Hematopoietic multipotent progenitor cell treated with erythropoietin and hydrocortisone succinate and interleukin-3 and kit ligand, for 8 days (in vitro differentiated cells): ENCODE measurements around the gene KIF7.

ENCODE experiments used
- DNase-seq: peaks from one replicate; pipeline ENCODE4 v3.0.0-alpha.2; 2015

Gene KIF7

GRCh38 chr15:89670971-89671560 lies 15.8 kb upstream of the KIF7 start:
- DNase-seq, result no peak

- DNase-seq, result no peak
These were observed 14.7 kb upstream of the KIF7 start for GRCh38 chr15:89669941-89670340.

- DNase-seq, result no peak
These were observed 14.1 kb upstream of the KIF7 start for GRCh38 chr15:89669309-89669865.

- DNase-seq, result no peak
These were observed 12.9 kb upstream of the KIF7 start for GRCh38 chr15:89668171-89668570.

- DNase-seq, result no peak
These were observed 12.4 kb upstream of the KIF7 start for GRCh38 chr15:89667706-89667960.

GRCh38 chr15:89666858-89667705 lies 11.8 kb upstream of the KIF7 start:
- no peak for DNase-seq

GRCh38 chr15:89666184-89666857 lies 11.1 kb upstream of the KIF7 start:
- no peak for DNase-seq

GRCh38 chr15:89665449-89666181 lies 10.3 kb upstream of the KIF7 start:
- DNase-seq, result peak; percentile 16

- no peak for DNase-seq
These were observed 9.4 kb upstream of the KIF7 start for GRCh38 chr15:89664441-89665350.

- DNase-seq, result peak; percentile 63
These were observed 7.8 kb upstream of the KIF7 start for GRCh38 chr15:89662893-89663626.

- no peak for DNase-seq
These were observed 5.3 kb upstream of the KIF7 start for GRCh38 chr15:89660556-89660955.

- no peak for DNase-seq
These were observed 4.0 kb upstream of the KIF7 start for GRCh38 chr15:89659295-89659694.

- DNase-seq, result no peak
These were observed 2.5 kb upstream of the KIF7 start for GRCh38 chr15:89657686-89658200.

- DNase-seq, result no peak
These were observed 999 bp upstream of the KIF7 start for GRCh38 chr15:89656116-89656815.

GRCh38 chr15:89654301-89654761 lies 936 bp downstream of the KIF7 start:
- DNase-seq, result no peak

GRCh38 chr15:89653578-89653977 lies 1.7 kb downstream of the KIF7 start:
- DNase-seq, result no peak

GRCh38 chr15:89652666-89653065 lies 2.6 kb downstream of the KIF7 start:
- no peak for DNase-seq

GRCh38 chr15:89652131-89652530 lies 3.1 kb downstream of the KIF7 start:
- no peak for DNase-seq

GRCh38 chr15:89649716-89650115 lies 5.6 kb downstream of the KIF7 start:
- no peak for DNase-seq

GRCh38 chr15:89649013-89649625 lies 6.1 kb downstream of the KIF7 start:
- DNase-seq, result no peak
